G401 (cell line): ENCODE data around the gene NRIP1. TPM values are rescaled to one million over a fixed set of nuclear protein-coding genes. Genes with fewer than 3 reads are reported as not detected.

Experiments used
- DNase-seq: peaks from one replicate; pipeline ENCODE4 v3.0.0-alpha.2; 2015; ENCODE audit warnings: low spot score
- in situ Hi-C: cut with HindIII; loops from 2 replicates; pipeline ENCODE4 v1.10.0; 2016; ENCODE audit warnings: low sequenced_read_pairs, mixed read lengths
- total RNA-seq: library from RNA; depleted of rRNA; stranded (reverse); fragments of >200 nt; shearing (Covaris generic); gene quantifications from 2 replicates; pipeline ENCODE4 v1.2.3, GENCODE V29; 2014

Gene NRIP1
- total RNA-seq, 1 experiment from 2014 or later = 56.4 TPM

DNA sequence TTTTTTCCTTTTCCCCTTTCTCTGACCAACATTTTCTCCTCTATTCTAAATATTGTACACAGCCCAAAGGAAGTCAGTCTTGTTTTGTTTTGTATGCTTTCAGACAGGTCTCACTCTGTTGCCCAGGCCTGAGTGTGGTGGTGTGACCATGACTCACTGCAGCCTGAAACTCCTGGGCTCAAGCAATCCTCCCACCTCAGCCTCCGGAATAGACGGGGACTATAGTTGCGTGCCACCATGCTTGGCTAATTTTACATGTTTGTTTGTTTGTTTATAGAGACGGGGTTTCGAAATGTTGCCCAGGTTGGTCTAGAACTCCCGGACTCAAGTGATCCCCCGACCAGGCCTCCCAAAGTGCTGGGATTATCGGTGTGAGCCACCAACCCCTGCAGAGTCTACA lies 72.8 kb downstream of the NRIP1 start:
- no peak for DNase-seq
- in situ Hi-C loops = no loop called here

DNA sequence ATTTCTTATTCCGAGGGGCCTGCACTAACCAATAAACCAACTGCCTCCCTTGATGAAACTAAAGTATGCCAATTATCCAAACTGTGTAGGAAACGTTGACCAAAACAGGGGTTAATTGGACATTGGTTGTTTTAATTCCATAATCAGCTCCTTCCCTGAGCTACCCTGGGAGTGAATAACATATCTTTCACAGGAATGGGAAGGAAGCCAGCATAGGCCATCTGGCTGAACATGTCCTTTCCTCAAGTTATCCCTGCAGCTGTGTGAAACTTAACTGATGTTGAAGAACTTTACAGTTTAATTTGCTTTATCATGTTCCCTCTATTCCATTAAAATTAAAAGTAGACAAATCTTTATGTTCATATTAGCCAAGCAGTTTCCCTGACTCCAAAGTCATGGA lies 75.4 kb downstream of the NRIP1 start:
- in situ Hi-C loops = no loop called here
- DNase-seq = peak; percentile 53

- DNase-seq = no peak
- in situ Hi-C loops = no loop called here
Measured at GRCh38 chr21:14988760-14989159, 76.0 kb downstream of the NRIP1 start.

- no peak for DNase-seq
- in situ Hi-C loops = no loop called here
Measured at GRCh38 chr21:14987370-14988170, 77.2 kb downstream of the NRIP1 start.

DNA sequence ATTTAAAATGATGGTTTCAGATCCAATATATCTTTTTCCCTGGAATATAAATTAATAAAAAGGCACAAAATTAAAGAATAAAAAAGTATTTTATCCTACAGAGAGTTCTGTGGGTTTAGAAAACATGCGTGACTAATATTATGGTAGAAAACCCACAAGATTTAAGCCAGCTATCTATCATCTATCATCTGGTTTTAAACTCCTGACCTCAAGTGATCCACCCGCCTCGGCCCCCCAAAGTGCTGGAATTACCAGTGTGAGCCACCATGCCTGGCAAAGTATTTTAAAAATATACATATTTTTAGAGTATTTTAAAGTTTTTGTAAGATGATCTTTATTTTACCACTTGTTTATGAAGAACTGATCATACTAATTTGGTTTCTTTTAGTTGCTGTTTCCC lies 79.5 kb downstream of the NRIP1 start:
- in situ Hi-C loops = no loop called here
- DNase-seq = no peak

GRCh38 chr21:14982336-14982735 lies 82.5 kb downstream of the NRIP1 start:
- no peak for DNase-seq
- in situ Hi-C loops = no loop called here

DNA sequence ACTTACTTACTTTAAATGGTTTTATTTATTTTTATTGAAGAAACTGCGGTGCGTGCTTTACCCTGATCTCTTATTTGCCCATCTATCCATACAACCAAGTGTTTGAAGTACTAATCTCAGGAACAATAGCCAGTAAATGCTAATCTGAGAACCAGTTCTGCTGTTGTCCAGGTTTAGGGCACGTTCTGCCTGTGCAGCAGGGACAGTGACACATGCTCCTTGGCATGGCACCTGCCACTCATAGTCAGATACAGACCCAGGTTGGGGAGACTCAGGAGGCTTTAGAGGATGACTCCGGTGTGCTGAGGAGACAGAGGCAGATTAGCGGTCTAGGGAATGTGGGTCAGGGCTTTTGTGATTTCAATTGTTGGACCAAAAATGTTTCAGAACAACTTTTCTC lies 83.6 kb downstream of the NRIP1 start:
- in situ Hi-C loops = no loop called here
- no peak for DNase-seq

GRCh38 chr21:14979264-14979663 lies 85.5 kb downstream of the NRIP1 start:
- DNase-seq = no peak
- in situ Hi-C loops = no loop called here

DNA sequence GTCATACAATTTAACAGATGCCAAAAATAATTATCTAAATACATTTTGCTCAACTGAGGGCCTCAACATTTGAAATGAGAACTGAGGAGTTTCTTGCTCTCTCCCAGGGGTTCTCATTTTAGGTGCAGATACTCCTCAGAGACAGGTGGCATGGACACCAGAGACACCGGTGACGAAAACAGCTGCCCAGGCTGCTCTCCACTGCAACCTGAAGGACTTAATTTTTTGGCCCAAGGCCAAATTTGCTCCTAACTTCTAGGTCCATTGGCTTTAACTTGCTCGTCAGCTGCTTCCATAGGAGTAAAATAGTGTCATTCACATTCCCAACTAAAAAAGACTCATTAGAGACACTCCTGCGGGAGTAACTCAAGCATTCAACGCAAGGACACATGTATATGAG lies 87.0 kb downstream of the NRIP1 start:
- no peak for DNase-seq
- in situ Hi-C loops = no loop called here

DNA sequence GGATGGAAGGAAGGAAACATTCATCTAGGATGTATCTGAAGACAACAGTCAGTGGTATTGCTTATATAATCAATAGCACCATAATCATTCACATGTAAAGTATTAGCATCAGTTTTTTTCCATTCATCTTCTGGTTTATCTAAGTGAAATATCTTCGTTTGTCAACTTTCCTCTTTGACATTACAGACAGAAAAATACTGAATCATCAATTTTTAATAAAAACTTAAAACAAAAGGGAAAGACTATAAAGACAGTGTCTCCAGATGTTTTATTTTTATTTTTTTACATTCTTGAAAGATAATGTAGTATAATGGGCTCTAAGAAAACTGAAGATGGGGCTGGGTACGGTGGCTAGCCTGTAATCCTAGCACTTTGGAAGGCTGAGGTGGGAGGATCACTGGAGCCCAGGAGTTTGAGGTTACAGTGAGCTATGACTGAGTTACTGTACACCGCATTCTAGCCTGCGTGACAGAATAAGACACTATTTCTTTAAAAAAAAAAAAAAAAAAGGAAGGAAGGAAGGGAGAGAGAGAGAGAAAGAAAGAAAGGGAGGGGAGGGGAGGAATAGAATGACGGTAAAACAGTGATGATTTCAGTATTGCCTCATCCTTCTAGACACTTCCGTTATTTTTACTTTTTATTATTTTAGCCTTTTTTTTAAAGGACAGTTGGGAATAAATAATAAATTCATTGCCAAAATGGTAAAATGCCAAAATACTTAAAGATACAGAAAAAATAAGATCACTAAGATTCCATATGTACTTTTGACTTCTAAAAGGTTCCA lies 89.5 kb downstream of the NRIP1 start:
- in situ Hi-C loops = no loop called here
- DNase-seq = no peak

DNA sequence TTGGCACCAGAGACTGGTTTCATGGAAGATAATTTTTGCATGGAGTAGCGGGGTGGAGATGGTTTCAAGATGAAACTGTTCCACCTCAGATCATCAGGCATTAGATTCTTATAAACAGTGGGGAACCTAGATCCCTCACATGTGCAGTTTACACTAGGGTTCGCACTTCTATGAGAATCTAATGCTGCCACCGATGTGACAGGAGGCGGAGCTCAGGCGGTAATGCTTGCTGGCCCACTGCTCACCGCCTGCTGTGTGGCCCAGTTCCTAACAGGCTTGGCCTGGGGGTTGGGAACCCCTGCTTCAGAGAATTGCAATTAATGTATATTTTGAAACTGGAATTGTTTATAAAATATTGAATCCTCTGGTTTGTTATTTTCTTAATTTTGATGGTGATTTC lies 92.1 kb downstream of the NRIP1 start:
- DNase-seq = no peak
- in situ Hi-C loops = no loop called here

DNA sequence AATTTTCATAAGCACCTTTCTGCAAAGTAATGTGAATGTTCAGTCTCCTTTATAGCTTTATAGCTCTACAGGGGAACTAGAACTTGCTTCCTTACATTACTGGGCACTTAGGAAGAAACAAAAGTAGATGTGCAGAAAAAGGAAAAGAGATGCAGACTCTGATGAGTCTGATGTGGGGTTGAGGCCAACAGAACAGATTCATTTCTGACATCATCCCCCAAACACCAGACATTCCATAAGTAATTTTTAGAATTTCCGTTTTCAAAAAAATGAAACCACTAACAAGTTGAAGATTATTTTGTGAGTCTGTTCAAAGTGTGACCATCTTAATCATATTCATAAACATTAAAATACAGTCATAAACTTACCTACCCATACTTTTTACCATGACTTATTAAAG lies 96.0 kb downstream of the NRIP1 start:
- no peak for DNase-seq
- in situ Hi-C loops = no loop called here

DNA sequence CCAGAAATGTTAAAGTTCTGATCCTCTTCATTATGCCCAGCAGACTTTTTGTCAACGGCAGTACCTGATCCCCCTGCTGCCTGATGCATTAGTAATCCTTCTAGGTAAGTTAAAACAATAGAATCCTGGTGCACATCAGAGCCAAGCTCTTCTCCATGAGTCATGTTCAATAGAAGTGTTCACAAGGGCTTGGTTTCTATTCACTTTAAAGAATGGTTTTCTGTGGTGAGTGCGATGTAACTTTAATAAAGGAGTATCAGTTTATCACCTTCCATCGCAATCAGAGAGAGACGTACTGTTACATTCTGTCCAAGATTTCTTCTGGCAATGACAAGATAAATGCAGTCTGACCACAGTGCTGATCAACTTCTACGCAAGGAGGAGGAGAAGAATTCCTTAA lies 96.8 kb downstream of the NRIP1 start:
- in situ Hi-C loops = no loop called here
- DNase-seq = no peak

GRCh38 chr21:14964621-14965020 lies 100.2 kb downstream of the NRIP1 start:
- in situ Hi-C loops = no loop called here
- no peak for DNase-seq

DNA sequence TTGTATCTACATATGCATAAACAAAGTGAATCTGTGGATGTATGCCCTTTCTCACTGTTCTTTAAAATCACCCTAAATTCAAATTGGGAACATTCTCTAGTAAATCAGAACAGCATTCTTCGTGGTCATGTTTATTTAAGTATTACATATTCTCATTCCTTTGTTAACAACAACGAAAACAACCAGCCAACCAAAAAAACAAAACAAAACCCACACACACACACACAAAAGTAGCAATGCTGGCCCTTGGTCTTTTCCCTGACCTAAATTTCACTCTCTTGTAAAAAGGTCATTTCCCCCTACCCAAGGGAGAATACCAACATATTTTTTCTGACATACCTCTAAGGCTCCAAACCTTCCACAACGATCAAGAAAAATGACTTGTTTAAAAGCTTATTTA lies 102.6 kb downstream of the NRIP1 start:
- in situ Hi-C loops = no loop called here
- no peak for DNase-seq

- in situ Hi-C loops = no loop called here
- no peak for DNase-seq
Measured at GRCh38 chr21:14961502-14961901, 103.3 kb downstream of the NRIP1 start.

GRCh38 chr21:14959343-14959742 lies 105.5 kb downstream of the NRIP1 start:
- in situ Hi-C loops = no loop called here
- no peak for DNase-seq

DNA sequence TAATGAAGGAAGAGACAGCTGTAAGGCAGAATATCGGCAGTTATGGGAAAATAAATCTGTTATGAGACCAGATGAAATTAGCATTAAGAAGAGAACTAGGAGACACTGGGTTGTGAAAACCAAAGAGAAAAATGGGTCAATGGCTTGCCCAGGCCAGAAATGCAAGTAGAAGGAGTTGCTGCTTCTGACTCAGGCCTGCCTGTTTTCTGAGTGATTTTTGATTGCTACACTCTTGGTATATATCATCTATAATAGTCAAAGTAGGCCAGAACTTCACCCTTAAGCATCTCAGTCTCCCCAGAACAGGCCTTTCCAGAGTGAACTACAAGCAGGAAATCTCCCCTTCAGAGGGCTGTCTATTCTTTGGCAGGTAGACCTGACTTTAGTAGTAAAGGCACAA lies 107.0 kb downstream of the NRIP1 start:
- no peak for DNase-seq
- in situ Hi-C loops = no loop called here

DNA sequence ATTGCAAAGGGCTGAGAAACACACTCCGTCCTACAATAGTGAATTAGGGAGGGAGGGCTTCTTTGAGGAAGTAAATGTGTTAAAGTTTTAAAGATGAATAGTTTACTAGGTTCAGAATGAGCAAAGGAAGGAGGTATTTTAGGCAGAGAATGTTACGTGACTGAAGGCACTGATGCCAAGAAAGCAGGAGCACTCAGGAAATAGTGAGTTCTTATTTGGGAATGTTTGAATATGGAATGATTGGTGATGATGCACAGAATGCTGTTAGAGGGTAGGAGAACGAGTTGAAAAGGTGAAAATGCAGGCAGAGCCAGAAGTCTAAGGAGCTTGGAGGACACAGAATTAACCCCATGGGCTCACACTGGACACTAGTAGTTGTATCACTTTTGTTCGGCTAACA lies 108.0 kb downstream of the NRIP1 start:
- in situ Hi-C loops = no loop called here
- no peak for DNase-seq

- no peak for DNase-seq
- in situ Hi-C loops = no loop called here
Measured at GRCh38 chr21:14955936-14956520, 108.8 kb downstream of the NRIP1 start.
